Right renal cortex interstitium (tissue), 3 donors: ENCODE results near the gene PI4K2A. TPM values are rescaled to one million over a fixed set of nuclear protein-coding genes. Genes with fewer than 3 reads are reported as not detected.
"Not testable (repeated sequence)": the region's sequence is repeated elsewhere in the genome, so short reads cannot be mapped to it uniquely, and the experiment has no call there.

Experiments used
- DNase-seq, 3 donors: peaks; one replicate each; pipeline ENCODE4 v3.0.0-alpha.2; 2013; ENCODE audit warnings: low read depth in 3 of 3, low spot score in 2 of 3
- polyA plus RNA-seq, 3 donors: library from polyadenylated mRNA; unstranded; fragments of 120-200 nt; gene quantifications; one replicate each; pipeline ENCODE4 v1.2.1, GENCODE V29; 2013; ENCODE audit not compliant: insufficient read length in 3 of 3

Gene PI4K2A
- polyA plus RNA-seq, 3 donors: 20.3 to 22.0 (median 20.3) TPM

DNA sequence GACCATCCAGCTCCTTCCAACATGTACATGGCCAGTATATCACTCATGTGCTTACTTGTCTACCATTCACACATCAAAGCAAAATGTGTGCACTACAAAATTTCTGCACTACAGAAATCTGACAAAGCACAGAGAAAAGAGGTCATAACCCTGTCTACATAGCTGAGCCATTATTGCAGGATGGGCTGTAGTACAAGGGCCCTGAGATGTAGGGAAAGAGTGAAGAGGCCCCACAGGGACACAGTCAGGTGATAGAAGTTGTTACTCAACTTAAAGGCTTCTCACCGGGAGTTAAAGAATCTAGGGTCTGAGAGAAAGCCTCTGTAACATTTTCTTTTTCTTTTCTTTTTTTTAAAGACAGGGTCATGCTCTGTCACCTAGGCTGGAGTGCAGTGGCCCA lies 29.1 kb downstream of the PI4K2A start:
- DNase-seq: no peak

GRCh38 chr10:97673736-97674525 lies 33.5 kb downstream of the PI4K2A start:
- no peak for DNase-seq

GRCh38 chr10:97675222-97675621 lies 34.8 kb downstream of the PI4K2A start:
- no peak for DNase-seq

GRCh38 chr10:97676770-97677581 lies 36.5 kb downstream of the PI4K2A start:
- no peak for DNase-seq

DNA sequence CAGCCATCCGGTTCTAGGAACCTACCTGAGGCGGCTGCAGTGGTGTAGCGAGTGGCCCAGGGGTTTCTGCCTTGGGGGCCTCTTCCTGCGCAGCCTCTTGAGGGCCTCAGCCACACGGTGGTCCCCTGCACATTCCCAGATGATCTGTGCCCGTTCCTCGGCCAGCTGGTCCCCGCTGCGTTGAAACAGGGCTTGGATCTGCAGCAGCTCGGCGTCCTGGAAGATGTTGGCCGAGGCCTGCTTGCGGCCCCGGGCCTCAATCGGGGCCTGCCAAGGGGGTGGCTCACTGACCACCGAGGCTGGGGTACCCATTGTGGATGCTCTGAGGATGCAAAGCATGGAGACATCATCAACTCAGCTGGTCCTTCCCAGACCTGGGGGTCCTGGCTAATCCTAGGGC lies 39.1 kb downstream of the PI4K2A start:
- DNase-seq: no peak

GRCh38 chr10:97682042-97682441 lies 41.6 kb downstream of the PI4K2A start:
- no peak for DNase-seq

GRCh38 chr10:97683556-97684367 lies 43.3 kb downstream of the PI4K2A start:
- DNase-seq: no peak

DNA sequence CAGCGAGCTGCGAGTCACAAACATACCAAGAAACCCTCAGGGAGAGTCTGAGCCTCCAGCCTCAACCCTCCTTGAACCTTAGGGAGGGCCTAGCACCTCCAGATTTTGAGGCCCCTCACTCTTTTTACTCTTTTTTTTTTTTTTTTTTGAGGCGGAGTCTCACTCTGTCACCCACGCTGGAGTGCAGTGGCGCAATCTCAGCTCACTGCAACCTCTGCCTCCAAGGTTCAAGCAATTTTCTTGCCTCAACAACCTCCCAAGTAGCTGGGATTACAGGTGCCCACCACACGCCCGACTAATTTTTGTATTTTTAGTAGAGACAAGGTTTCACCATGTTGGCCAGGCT lies 43.9 kb downstream of the PI4K2A start:
- not testable (repeated sequence) for DNase-seq

GRCh38 chr10:97684866-97685394 lies 44.5 kb downstream of the PI4K2A start:
- DNase-seq: no peak

DNA sequence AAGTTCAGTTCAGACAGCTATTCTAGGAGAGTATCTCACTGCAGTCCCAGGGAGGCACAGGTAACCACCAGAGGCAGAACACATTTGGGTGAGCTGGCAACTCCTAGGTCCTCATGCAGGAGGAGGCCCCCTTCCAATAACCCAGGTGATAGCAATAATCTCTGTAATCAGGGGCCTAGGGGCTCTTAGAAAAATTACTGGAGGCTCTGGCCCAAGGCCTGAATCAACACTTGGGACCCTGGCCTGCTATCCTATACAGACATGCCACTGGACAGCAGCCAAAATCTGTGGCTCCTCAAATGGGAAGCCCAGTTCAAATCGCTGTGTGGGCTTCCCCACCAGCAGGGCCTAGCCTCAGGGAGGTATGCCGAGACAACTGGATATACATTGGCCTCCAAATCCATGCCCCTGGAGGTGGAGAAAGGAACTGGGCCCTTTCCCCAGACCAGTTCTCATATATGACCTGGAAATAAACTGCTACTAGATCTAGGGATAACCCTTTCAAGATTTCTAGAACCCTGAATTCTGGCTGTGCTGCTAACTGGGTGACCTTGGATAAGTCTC lies 45.0 kb downstream of the PI4K2A start:
- no peak for DNase-seq

DNA sequence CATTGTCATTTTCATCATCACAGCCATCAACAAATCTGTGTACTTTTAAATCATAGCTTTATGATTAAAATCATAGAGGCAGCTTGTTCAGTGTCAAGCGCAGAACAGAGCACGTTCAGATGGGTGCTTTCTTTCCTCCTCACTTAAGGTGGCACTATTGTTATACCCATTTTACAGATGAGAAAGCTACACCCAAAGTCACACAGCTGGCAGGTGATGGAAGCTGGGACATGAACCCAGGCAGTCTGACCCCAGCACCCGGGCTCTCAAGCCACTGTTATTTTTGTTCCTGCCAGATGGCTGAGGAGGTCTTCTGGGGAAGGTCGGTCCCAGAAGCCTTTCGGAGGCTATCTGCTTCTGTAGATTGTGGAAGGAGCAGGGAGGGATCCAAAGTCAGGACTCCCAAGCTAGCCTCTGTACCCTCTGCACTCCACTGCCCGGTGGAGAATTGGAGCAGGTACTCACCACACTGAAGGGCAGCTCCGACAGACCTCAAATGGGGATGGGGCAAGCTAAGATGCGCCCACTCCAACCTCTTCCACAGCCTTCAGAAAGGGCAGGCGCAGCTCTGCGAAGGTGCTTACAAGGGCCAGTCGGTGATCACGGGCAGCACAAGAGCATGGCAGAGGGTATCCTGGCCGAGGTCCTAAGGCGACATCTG lies 46.0 kb downstream of the PI4K2A start:
- no peak for DNase-seq

DNA sequence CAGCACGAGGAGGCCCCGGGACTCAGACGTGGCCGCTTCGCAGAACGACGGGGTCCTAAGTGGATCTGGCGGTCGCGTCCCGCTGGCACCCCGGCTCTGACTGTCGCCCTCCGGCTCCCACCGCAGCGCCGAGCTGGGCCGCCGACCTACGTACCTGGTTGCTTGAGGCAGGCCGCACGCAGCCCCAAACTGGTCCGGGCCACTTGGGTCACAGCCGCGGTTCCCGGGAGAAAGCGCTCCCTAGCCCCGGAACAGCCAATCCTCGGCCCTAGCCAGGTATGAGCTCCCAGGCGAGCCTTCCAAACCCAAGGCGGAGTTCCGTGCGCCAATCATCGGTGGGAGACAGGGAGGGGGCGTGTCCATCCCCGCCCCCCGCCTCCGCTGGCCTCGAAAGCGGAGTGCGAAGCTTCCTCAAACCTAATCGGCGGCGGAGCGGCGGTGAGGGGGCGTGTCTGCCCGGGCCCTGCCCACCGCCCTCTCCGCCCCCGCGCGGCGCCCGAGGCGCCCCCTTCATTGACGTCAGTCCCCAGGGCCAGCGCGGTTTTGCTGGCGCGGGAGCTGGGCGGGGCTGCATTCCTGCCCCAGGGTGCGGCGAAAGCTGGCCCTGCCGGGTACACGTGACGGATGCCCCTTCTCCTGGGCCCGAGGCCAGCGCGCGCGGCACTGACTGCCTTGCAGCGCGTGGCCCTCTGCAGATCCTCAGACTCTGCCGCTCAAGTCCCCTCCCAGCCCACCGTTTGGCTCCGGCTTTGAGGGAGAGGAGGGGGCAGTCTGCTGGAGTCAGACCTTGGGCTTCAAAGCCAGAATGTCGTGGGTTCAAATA lies 46.7 kb downstream of the PI4K2A start, which contains the start of gene AVPI1:
AVPI1 (minus strand) TSS at position 280 of the 823 bp plus-strand sequence. CDS start 7,336 bp downstream, outside the sequence.
- DNase-seq: peak; percentile 83 to 92 (median 88)

GRCh38 chr10:97687785-97688781 lies 47.6 kb downstream of the PI4K2A start:
- no peak for DNase-seq

DNA sequence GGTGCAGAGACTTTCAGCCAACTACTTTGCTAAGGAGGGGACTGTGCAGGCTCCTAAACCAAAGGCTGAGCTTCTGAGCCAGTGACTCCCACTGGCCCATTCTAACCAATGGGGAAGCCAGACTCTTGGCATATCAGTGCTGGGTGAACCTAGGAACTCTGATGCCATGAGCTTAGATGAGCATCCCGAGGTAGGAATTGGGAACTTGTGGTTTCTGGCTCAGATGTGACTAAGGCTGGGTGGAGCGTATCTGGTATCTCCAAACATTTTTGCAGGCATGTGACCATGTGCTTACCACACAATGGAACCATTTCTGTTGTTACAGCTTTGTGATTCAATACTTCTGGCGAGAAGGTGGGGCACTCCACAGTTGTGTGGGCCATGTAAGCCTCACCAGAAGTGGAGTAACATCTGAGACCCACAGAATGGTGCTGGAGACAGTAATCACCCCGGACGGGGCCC lies 49.1 kb downstream of the PI4K2A start:
- no peak for DNase-seq

DNA sequence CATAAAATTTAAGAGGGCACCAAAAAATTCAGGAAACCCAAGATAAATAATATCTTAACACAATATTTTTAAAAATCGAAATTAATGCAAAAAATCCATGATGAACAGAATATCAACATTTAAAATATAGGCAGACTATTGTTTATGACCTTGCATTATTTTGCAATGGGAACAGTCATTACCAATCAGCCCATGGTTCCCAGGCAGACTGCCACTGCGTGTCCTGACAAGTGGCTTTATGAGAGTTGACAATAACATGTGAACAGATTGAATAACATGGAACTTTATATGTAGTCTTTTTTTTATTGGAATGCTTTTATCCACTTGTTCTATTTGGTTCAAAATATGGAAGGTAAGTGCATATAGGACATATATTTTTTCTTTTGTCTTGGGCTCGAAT lies 49.7 kb downstream of the PI4K2A start:
- DNase-seq: no peak

DNA sequence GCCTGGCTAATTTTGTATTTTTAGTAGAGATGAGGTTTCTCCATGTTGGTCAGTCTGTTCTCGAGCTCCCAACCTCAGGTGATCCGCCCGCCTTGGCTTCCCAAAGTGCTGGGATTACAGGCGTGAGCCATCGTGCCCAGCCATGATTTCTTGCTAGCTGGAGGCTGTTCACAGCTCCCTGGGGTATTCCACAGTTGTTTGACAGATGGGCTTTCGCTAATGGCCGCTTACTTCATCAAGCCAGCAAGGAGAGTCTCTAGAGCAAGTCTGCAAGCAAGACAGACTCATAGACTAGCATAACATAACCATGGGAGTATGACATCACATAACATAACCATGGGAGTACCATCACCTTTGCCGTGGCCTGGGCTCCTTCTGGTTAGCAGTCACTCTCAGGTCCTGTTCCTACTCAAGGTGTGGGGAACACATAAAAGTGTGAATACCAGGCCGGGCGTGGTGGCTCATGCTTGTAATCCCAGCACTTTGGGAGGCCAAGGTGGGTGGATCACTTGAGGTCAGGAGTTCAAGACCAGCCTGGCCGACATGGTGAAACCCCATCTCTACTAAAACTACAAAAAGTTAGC lies 57.7 kb downstream of the PI4K2A start:
- DNase-seq: not testable (repeated sequence)

DNA sequence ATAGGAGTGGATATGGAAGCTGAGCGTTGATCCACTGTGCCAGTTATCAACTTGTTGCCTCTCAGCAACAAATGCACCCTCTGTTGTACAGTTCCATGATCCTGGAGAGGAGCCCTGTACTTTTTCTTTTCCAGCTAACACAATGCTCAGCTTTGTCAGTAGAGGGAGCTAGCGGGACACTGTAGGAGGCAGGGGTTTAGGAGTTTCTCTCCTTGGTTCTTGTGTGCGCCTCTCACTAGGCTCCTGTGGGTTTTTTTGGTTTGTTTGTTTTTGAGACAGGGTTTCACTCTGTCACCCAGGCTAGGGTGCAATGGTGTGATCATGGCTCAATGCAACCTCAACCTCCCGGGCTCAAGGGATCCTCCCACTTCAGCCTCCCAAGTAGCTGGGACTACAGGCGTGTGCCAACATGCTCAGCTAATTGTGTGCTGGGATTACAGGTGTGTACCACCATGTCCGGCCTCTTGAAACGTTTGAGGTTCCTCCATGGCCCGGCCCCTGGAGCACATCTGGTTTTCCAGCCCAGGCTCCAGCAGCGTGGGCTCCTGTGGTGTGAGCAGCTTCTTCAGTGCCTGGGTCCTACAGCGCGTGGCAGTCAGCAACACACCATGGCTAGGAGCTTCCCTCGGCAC lies 61.1 kb downstream of the PI4K2A start:
- no peak for DNase-seq
